Measurements from ENCODE around the gene IGSF6.

DNA sequence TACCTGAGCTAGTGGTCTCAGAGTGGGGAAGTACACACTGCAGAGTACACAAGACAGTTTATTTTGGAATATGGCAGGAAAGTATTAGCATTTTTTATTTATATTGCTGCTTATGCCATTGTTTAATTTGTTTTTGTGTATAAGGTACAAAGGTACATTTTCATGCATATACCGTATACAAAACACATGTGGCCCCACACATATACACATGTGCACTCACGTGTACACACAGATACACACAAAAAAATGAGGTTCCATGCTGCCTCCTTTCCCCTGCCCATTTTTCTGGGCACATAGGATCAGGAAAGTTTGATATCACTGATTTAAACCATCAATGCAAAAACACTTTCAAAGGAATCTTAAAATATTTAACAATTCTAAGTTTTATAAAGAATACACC lies 12.9 kb downstream of the IGSF6 start:
- TF ChIP-seq, protein P1, sequence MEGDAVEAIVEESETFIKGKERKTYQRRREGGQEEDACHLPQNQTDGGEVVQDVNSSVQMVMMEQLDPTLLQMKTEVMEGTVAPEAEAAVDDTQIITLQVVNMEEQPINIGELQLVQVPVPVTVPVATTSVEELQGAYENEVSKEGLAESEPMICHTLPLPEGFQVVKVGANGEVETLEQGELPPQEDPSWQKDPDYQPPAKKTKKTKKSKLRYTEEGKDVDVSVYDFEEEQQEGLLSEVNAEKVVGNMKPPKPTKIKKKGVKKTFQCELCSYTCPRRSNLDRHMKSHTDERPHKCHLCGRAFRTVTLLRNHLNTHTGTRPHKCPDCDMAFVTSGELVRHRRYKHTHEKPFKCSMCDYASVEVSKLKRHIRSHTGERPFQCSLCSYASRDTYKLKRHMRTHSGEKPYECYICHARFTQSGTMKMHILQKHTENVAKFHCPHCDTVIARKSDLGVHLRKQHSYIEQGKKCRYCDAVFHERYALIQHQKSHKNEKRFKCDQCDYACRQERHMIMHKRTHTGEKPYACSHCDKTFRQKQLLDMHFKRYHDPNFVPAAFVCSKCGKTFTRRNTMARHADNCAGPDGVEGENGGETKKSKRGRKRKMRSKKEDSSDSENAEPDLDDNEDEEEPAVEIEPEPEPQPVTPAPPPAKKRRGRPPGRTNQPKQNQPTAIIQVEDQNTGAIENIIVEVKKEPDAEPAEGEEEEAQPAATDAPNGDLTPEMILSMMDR (tag by site-specific recombination; IDR thresholded peaks at IDR 0.05) = no peak
- TF ChIP-seq ZNF133 (tag by site-specific recombination; IDR thresholded peaks at IDR 0.05) = no peak
- TF ChIP-seq ZNF510 (tag by site-specific recombination; IDR thresholded peaks at IDR 0.05; ENCODE audit: insufficient replicate concordance) = no peak
- TF ChIP-seq ZNF202 (tag by site-specific recombination; IDR thresholded peaks at IDR 0.05; ENCODE audit: borderline replicate concordance) = no peak
- TF ChIP-seq ZNF24 (tag by site-specific recombination; IDR thresholded peaks at IDR 0.05) = no peak

All from HEK293 (cell line).